ENCODE results near the gene OR52E5.
A peak's percentile ranks its signal among the peaks of the same experiment; 100 is the strongest.

Gene OR52E5

GRCh38 chr11:5892908-5893307 lies at the start of gene OR52E5:
TSS of gene OR52E5 (plus strand) at chr11:5893208. CDS start at chr11:5900777, 7,569 bp downstream.
- no peak for DNase-seq

DNA sequence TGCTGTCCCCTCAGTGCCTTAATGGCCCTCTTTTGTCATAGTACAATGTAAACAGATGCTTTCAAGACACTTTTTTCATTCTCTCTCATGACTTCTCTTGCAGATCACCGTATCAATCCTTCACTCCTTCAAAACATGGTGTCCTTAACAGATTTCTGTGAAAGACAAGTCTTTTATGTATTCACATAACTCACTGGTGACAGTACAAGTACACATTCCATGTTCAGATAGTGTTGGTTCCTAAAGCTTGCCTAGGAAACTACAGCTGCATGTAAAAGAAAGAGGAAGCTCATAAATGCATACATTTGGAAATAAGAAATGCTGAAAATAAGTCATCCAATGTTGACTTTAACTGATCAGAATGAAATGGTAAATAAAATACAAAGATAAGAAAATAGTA lies 46.3 kb upstream of the OR52E5 start:
- no peak for DNase-seq

- no peak for DNase-seq
These were observed 45.3 kb upstream of the OR52E5 start for GRCh38 chr11:5847711-5848110.

DNA sequence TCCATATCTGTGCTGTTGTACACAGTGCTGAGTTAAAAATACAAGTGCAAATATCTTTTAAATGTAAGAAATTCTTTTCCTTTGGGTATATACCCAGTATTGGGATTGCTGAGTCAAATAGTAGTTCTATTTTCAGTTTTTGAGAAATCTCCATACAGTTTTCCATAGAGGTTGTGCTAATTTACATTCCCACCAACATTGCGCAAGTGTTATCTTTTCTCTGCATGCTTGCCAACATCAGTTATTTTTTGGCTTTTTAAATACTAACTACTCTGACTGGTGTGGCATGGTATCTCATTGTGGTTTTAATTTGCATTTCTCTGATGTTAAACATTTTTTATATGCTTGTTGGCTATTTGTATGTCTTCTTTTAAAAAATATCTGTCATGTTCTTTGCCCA lies 42.0 kb upstream of the OR52E5 start:
- DNase-seq, result no peak

DNA sequence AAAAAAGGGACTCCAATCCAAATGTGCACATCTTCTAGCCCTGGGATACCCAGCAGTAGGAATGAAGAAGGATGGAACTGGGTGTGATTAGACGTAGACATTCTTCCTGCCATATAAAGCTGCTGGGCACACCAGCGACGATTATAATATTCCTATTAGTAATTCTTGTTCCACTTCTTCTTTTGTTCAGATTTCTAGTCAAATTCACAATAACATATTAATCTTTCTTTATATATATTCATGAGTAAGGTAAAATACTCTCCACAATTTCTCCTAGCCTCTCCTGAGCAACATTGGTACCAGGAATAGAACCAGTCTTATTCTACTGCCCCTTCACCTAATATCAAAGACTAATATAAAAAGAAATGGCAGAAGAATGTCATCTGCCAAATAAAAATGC lies 35.4 kb upstream of the OR52E5 start, which contains the start of gene OR52E8:
OR52E8 (minus strand) TSS at position 101 of the 400 bp plus-strand sequence; CDS start at position 101, 0 bp downstream.
- DNase-seq, result no peak

DNA sequence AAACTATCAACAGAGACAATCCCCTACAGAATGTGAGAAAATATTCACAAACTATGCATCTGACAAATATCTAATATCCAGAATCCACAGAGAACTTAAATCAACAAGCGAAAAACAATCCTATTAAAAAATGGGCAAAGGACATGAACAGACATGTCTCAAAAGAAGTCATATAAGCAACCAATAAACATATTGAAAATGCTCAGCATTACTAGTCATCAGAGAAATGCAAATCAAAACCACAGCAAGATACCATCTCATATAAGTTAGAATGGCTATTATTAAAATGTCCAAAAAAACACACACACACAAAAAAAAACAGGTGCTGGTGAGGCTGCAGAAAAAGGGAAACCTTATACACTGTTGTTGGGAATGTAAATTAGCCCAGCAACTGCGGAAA lies 27.2 kb upstream of the OR52E5 start:
- DNase-seq, result no peak

GRCh38 chr11:5878564-5878963 lies 14.4 kb upstream of the OR52E5 start:
- DNase-seq, result no peak

DNA sequence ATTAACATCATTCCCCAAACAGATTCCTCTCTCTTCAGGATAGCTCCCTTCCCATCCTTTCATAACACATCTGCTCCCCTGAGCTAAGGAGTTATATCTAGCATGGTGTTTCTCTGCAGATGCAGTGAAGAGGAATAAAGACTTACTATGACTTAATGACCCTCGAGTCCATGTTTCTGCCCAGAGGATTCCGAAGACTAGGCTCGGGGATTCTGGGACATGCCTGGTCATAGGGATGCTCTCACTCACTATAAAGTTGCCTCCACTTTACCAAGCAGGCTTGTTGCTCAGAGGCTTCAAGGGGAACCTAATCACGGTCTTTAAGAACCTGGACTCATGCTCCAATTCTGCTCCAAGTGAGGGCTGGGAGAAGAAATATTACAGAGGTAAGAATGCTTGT lies 12.7 kb upstream of the OR52E5 start, which contains the start of gene OR52E4:
OR52E4 (plus strand) TSS at position 301 of the 400 bp plus-strand sequence. CDS start 3,664 bp downstream, outside the sequence.
- no peak for DNase-seq

DNA sequence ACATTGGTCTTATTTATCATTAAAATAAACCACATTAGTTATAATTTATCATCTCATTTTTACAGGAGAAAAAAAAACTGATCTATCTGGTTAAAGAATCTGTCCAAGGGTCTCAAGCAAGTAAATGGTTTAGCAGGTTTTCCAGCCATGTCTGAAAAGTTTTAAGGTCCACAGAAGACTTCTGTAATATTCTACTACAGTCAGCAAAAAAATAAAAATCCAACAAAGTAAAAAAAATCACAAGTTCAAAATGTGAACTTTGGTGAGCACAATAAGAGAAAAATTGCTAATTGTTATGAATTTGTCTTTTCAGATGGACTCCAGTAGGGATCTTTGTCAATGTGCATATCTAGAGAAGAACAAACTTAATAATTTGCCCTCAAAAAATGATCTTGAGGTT lies 11.3 kb upstream of the OR52E5 start:
- DNase-seq, result no peak

DNA sequence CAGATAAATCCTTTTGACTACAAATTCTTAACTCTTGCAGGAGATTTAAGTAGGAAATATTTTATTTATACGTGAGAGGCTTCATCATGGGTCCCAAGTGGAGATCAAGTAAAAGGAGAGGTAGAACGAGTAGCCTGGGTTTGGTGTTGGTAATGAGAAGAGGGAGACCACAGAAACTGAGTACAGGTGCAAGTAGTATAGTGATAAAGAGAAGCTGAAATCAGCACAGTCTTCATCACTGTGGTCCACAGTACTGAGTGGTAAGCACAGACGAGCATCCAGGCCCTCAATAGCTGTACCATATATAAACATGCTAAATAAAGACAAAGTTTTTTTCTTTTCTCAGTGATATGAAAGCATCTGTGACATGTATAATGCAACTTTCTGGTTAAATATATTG lies 5.8 kb upstream of the OR52E5 start:
- no peak for DNase-seq

GRCh38 chr11:5887661-5888060 lies 5.3 kb upstream of the OR52E5 start:
- DNase-seq, result no peak

- DNase-seq, result peak; percentile 2
These were observed 1.7 kb upstream of the OR52E5 start for GRCh38 chr11:5891216-5891800.

- no peak for DNase-seq
These were observed 6.5 kb downstream of the OR52E5 start for GRCh38 chr11:5899534-5899933.

DNA sequence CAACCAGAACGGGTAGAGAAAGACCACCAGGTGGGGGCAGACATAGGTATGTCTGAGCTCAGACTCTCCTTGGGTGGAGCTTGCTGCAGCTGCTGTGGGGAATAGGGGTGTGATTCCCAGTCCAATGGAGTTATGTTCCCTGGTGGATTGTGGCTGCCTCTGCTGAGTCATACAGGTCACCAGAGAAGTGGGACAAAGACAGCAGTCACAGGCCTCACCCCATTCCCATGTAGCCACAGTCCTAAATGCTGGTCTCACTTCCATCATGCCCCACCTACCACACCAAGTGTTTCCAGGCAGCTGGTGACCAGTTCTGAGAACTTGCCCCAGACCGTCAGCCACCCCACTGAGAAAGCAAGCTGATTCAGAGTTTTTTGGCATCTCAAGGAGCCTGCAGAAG lies 17.5 kb downstream of the OR52E5 start:
- DNase-seq, result no peak

DNA sequence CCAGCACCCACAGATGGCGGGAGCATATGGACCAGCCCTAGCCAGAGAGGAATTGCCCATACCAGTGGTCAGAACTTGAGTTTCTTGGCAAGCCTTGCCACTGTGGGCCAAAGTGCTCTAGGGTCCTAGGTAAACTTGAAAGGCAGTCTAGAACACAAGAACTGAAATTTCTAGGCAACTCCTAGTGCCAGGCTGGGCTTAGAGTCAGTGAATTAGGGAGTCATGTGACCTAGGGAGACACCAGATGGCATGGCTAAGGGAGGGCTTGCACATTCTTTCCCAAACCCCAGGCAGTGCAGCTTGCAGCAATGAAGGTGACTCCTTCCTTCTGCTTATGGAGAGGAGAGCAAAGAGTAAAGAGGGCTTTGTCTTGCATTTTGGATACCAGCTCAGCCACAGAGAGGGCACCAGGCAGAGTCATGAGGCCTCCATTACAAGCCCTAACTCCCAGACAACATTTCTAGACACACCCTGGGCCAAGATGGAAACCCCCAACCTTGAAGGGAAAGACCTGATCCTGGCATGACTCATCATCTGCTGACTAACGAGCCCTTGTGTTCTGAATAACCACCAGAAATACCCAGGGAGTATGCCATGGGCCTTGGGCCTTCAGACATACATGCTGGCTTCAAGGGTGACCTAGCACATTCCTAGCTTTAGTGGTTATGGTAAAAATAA lies 29.9 kb downstream of the OR52E5 start:
- no peak for DNase-seq

GRCh38 chr11:5923427-5923776 lies 30.4 kb downstream of the OR52E5 start:
- DNase-seq, result no peak

DNA sequence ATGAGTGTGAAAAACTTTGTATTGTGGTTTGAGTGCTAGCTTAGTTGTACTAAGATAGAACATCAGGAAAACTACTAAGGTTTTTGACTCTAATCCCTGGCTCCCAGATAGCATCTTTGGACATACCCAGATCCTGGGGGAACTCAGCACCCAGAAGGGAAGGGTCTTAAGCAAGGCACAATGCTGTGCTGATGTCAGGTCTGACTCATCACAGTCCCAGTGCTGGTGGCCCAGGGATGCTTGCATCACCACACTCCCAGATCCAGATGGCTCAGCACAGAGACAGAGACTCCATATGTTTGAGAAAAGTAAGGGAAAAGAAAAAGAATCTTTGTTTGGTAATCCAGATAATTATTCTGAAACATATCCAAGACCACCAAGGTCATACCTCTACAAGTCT lies 30.8 kb downstream of the OR52E5 start:
- DNase-seq, result no peak

GRCh38 chr11:5928271-5928670 lies 35.3 kb downstream of the OR52E5 start:
- DNase-seq, result no peak

DNA sequence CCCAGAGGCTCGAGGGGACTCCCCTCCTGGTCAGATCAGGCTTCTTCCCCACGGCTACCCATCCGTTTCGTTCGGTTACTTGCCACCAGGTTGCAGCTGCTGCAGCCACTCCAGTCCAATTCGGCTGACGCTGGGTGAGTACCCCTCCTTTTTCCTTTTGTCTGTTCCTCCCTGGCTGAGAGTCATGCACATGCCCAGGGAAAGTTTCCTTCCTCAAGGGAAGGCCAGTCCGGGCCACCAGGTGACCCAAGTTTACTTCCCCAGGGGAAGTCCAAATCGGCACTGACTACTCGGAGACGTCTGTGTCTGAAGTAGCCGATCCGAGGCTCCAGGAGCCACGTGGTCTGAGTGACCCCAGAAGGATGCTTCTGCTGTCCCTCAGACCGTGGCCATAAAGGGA lies 35.8 kb downstream of the OR52E5 start:
- no peak for DNase-seq

DNA sequence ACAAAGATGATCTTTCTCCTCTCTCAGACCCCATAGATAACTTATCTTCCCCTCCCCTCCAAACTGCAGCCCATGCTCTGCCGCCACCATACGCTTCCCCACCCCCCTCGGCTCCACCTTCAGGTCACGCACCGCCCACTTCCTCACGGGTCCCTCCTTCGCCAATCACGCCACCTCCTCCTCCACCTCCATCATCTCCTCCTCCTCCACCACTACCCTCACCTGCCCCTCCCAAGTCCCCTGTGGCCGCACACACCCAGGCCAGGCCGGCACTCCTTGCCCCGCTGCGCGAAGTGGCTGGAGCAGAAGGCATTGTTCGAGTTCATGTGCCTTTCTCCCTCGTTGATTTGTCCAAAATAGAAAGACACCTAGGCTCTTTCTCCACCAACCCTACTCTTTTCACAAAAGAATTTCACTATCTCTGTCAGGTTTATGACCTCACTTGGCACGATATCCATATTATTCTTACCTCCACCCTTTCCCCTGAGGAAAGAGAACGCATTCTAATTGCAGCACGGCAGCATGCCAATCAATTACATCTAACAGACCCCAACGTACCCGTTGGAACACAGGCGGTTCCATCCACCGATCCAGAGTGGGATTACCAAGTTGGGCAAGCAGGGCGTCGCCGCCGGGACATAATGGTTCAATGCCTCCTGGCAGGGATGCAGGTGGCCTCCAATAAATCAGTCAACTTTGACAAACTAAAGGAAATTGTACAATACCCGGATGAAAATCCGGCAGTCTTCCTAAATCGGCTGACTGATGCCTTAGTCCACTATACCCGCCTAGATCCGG lies 36.8 kb downstream of the OR52E5 start:
- no peak for DNase-seq

DNA sequence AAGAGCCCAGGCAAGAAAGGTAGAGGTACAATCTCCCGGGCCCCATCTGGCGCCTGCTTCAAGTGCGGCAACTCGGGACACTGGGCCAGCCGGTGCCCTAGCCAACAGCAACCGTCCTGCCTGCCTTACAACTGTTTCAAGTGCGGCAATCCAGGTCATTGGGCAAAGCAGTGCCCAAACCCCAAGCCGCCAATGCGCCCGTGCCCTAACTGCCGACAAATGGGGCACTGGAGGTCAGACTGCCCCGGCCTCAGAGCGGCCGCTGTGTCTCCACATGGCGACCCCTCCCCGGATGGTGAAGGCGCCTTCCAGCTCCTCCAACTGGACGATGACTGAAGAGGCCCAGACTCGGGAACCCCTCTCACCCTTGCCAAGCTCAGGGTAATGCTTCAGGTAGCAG lies 37.6 kb downstream of the OR52E5 start:
- no peak for DNase-seq

GRCh38 chr11:5931061-5931460 lies 38.1 kb downstream of the OR52E5 start:
- no peak for DNase-seq

DNA sequence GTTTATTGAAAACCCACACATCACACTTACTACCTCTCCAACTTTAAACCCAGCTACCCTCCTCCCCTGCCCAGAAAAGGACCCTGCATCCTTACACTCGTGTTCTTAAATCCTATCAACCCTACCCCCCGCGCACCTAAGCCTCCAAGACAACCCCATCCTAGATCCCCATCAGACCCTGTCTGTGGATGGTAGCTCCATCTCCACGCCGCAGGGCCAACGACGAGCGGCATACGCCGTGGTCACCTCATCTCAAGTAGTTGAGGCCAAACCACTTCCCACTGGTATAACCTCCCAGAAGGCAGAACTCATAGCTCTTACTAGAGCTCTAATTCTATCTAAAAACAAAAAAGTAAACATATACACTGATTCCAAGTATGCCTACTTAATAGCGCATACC lies 39.7 kb downstream of the OR52E5 start:
- DNase-seq, result no peak

GRCh38 chr11:5933116-5933515 lies 40.1 kb downstream of the OR52E5 start:
- DNase-seq, result no peak

Measured in NCI-H2029 treated with DMSO at 0.1 percent for 48 hours (cell line).